Endothelial cell (in vitro differentiated cells): ENCODE results near the gene CDKL2. TPM values are rescaled to one million over a fixed set of nuclear protein-coding genes. Genes with fewer than 3 reads are reported as not detected.
"Not testable (repeated sequence)": the region's sequence is repeated elsewhere in the genome, so short reads cannot be mapped to it uniquely, and the experiment has no call there.

Experiments
- DNase-seq: peaks from one replicate; pipeline ENCODE4 v3.0.0; 2021; ENCODE audit warnings: low spot score
- H3K27ac Mint-ChIP-seq: one replicate; pipeline ENCODE4 v1.8.0; 2021; ENCODE audit warnings: mixed read lengths, inconsistent platforms; ENCODE audit not compliant: unreplicated experiment
- H3K27me3 Mint-ChIP-seq: one replicate; pipeline ENCODE4 v1.8.0; 2021; ENCODE audit warnings: mild to moderate bottlenecking, moderate library complexity, mixed read lengths, inconsistent platforms; ENCODE audit not compliant: unreplicated experiment
- H3K36me3 Mint-ChIP-seq: one replicate; pipeline ENCODE4 v1.8.0; 2021; ENCODE audit warnings: mild to moderate bottlenecking, low read depth, mixed read lengths, inconsistent platforms; ENCODE audit not compliant: unreplicated experiment
- H3K4me1 Mint-ChIP-seq: one replicate; pipeline ENCODE4 v1.8.0; 2021; ENCODE audit warnings: mild to moderate bottlenecking, mixed read lengths, inconsistent platforms; ENCODE audit not compliant: unreplicated experiment
- H3K4me3 Mint-ChIP-seq: one replicate; pipeline ENCODE4 v1.8.0; 2021; ENCODE audit warnings: mild to moderate bottlenecking, mixed read lengths, inconsistent platforms; ENCODE audit not compliant: unreplicated experiment
- H3K9me3 Mint-ChIP-seq: one replicate; pipeline ENCODE4 v1.8.0; 2021; ENCODE audit warnings: mixed read lengths, inconsistent platforms; ENCODE audit not compliant: unreplicated experiment
- CTCF ChIP-seq: fragments of 200-600 bp; sonication (generic); IDR thresholded peaks from one replicate; pipeline ENCODE4 v1.5.0; 2021; ENCODE audit warnings: antibody characterized with exemption; ENCODE audit not compliant: unreplicated experiment
- total RNA-seq: library from RNA; stranded (reverse); fragmentation: NEBNext Ultra II Directional; extraction: Animal tissue kit (Norgen Biotek cat#: 25700); gene quantifications from one replicate; pipeline ENCODE4 v1.2.1, GENCODE V29; 2021; ENCODE audit not compliant: unreplicated experiment

CDKL2 gene
- total RNA-seq, 1 donor from 2014 or later = 0.82 TPM

- Mint-ChIP-seq H3K4me3 (peak within 1 kb of the TSS; percentile 97), H3K36me3 (peaks cover 11% of the 10 kb centered on the region), H3K27ac (peak within 1 kb of the TSS; percentile 99), H3K4me1 (peaks cover 31% of the 10 kb centered on the region), H3K27me3 (peaks cover 20% of the 10 kb centered on the region), H3K9me3 (no peaks in the 10 kb centered on the region)
- TF ChIP-seq CTCF = no peak
- DNase-seq = peak; percentile 97
Measured at GRCh38 chr4:75673027-75673958, 43.0 kb upstream of the CDKL2 start, which contains the start of gene G3BP2. Gene G3BP2, minus strand, starts transcription at chr4:75673411. Its CDS starts 11,386 bp downstream, at chr4:75662025.

- peak overlapping the region; percentile 97 for H3K4me3 Mint-ChIP-seq
- peak; percentile 64 for DNase-seq
- peaks cover 35% of the 10 kb centered on the region for H3K4me1 Mint-ChIP-seq
- H3K9me3 Mint-ChIP-seq = no peaks in the 10 kb centered on the region
- H3K27ac Mint-ChIP-seq = peak overlapping the region; percentile 99
- TF ChIP-seq CTCF = no peak
- H3K27me3 Mint-ChIP-seq = peaks cover 20% of the 10 kb centered on the region
- peaks cover 11% of the 10 kb centered on the region for H3K36me3 Mint-ChIP-seq
Measured at GRCh38 chr4:75672461-75673026, 42.2 kb upstream of the CDKL2 start.

GRCh38 chr4:75671802-75672421, 41.6 kb upstream of the CDKL2 start:
- no peak for DNase-seq
- peaks cover 20% of the 10 kb centered on the region for H3K27me3 Mint-ChIP-seq
- H3K9me3 Mint-ChIP-seq = no peaks in the 10 kb centered on the region
- peaks cover 38% of the 10 kb centered on the region for H3K4me1 Mint-ChIP-seq
- TF ChIP-seq CTCF = no peak
- H3K36me3 Mint-ChIP-seq = peaks cover 11% of the 10 kb centered on the region
- peak overlapping the region; percentile 99 for H3K27ac Mint-ChIP-seq
- H3K4me3 Mint-ChIP-seq = peak overlapping the region; percentile 97

- H3K4me1 Mint-ChIP-seq = peaks cover 35% of the 10 kb centered on the region
- H3K27ac Mint-ChIP-seq = peak overlapping the region; percentile 27
- peaks cover 15% of the 10 kb centered on the region for H3K27me3 Mint-ChIP-seq
- TF ChIP-seq CTCF = no peak
- peaks cover 8% of the 10 kb centered on the region for H3K36me3 Mint-ChIP-seq
- DNase-seq = no peak
- H3K9me3 Mint-ChIP-seq = no peaks in the 10 kb centered on the region
- no peak overlapping the region for H3K4me3 Mint-ChIP-seq
Measured at GRCh38 chr4:75668596-75668995, 38.3 kb upstream of the CDKL2 start.

GRCh38 chr4:75667636-75668035, 37.3 kb upstream of the CDKL2 start:
- not testable (repeated sequence) for H3K9me3 Mint-ChIP-seq, DNase-seq, H3K36me3 Mint-ChIP-seq, H3K4me3 Mint-ChIP-seq, H3K27me3 Mint-ChIP-seq
- Mint-ChIP-seq H3K27ac (peak overlapping the region; percentile 72), H3K4me1 (peaks cover 34% of the 10 kb centered on the region)
